ENCODE measurements around the gene GBF1.
"Not testable (repeated sequence)": the region's sequence is repeated elsewhere in the genome, so short reads cannot be mapped to it uniquely, and the experiment has no call there.

Gene GBF1

DNA sequence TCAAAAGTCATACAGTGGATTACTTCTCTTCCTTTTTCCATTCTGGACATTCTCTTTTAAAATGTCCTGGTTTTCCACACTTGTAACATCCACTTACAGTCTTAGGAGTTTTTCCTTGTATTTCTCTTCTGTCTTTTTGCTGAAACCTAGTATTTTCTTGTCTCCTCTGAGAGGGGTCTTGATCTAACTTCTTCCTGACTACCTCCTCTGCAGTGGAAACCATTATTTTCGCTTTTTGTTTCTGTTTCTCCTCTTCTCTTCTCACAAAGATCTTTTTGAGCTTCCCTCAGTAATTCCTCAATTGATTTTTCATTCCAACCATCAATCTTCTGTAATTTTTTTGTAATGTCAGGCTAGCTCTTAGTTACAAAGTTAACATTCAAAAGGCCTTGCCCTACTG, 42.9 kb upstream of the GBF1 start:
- Histone ChIP-seq H3K27me3 (ENCODE audit: control insufficient read depth, insufficient read depth, low read length) (no peaks in the 10 kb centered on the region), H2AFZ (no peak overlapping the region), H3K9me3 (ENCODE audit: control insufficient read depth, low read length) (no peaks in the 10 kb centered on the region), H3K36me3 (ENCODE audit: control insufficient read depth, insufficient read depth, low read length) (no peaks in the 10 kb centered on the region), H3K4me2 (ENCODE audit: low read length) (no peak overlapping the region), H3K79me2 (no peaks in the 10 kb centered on the region), H3K4me3 (ENCODE audit: low read depth, low read length) (no peak overlapping the region), H3K9ac (no peak overlapping the region), H3K4me1 (peaks cover 11% of the 10 kb centered on the region), H3K27ac (no peak overlapping the region)
- TF ChIP-seq, protein P1, sequence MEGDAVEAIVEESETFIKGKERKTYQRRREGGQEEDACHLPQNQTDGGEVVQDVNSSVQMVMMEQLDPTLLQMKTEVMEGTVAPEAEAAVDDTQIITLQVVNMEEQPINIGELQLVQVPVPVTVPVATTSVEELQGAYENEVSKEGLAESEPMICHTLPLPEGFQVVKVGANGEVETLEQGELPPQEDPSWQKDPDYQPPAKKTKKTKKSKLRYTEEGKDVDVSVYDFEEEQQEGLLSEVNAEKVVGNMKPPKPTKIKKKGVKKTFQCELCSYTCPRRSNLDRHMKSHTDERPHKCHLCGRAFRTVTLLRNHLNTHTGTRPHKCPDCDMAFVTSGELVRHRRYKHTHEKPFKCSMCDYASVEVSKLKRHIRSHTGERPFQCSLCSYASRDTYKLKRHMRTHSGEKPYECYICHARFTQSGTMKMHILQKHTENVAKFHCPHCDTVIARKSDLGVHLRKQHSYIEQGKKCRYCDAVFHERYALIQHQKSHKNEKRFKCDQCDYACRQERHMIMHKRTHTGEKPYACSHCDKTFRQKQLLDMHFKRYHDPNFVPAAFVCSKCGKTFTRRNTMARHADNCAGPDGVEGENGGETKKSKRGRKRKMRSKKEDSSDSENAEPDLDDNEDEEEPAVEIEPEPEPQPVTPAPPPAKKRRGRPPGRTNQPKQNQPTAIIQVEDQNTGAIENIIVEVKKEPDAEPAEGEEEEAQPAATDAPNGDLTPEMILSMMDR (IDR thresholded peaks at IDR 0.05) = no peak

DNA sequence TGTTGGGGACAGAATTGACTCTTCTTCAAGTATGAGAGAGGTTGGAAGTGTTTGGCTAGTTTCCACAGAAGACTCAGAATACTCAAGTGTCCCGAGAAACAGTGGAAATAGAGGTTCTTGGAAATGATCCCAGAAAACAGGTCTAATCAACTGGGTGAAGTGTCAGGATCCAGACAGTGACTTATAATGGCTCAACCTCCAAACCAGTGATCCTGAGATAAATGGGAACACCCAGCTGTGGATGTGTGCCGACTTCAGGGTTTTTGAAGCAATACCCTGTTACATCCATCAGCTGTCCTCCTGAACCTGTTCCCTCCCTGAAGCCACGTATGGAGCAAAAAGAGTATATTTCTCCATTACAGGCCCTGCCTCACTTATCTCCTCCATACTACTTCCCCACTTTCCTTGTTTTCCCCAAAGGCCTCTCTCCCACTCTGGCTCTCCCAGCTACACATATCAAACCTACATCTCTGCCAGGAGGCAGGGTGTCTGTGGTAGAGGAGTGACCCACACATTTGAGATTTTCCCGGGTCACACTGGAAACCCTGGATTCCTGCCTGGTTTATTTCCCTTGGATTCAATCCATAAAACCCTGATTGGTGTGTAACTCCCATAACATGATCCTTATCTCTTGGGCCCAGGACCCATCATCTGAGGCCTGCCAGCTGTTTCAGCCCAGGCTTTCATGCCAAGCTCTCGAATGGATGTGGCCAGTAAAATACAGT, 36.9 kb upstream of the GBF1 start:
- H3K4me1 ChIP-seq = peaks cover 17% of the 10 kb centered on the region
- H3K79me2 ChIP-seq = no peaks in the 10 kb centered on the region
- H3K27me3 ChIP-seq (ENCODE audit: control insufficient read depth, insufficient read depth, low read length) = no peaks in the 10 kb centered on the region
- H3K9me3 ChIP-seq (ENCODE audit: control insufficient read depth, low read length) = no peaks in the 10 kb centered on the region
- TF ChIP-seq, protein P1 (IDR thresholded peaks at IDR 0.05) = no peak
- no peak overlapping the region for H3K9ac ChIP-seq
- H2AFZ ChIP-seq = peak overlapping the region; percentile 51
- no peak overlapping the region for H3K4me3 ChIP-seq (ENCODE audit: low read depth, low read length)
- no peak overlapping the region for H3K4me2 ChIP-seq (ENCODE audit: low read length)
- H3K27ac ChIP-seq = peak overlapping the region; percentile 66
- no peaks in the 10 kb centered on the region for H3K36me3 ChIP-seq (ENCODE audit: control insufficient read depth, insufficient read depth, low read length)

DNA sequence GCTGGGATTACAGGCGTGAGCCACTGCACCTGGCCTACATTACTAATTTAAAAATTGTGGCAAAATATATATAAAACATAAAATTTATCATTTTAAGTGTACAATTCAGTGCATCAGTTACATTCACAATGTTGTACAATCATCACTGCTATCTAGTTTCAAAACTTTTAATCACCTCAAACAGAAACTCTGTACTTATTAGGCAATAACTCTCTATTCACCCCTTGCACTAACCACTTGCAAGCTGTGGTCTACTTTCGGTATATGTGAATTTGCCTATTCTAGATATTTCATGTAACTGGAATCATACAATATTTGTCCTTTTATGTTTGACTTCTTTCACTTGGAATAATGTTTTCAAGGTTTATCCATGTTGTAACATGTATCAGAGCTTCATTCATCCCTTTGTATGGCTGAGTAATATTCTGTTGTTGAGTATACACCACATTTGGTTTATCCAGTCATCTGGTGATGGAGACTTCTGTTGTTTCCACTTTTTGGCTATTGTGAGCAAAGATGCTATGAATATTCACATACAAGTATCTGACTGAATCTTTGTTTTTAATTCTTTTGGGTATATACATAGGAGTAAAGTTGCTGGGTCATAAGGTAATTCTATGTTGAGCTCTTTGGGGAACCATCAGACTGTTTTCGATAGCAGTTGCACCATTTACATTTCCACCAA, 33.6 kb upstream of the GBF1 start:
- Histone ChIP-seq H3K4me2 (ENCODE audit: low read length) (no peak overlapping the region), H3K9ac (no peak overlapping the region), H3K4me1 (peaks cover 17% of the 10 kb centered on the region), H3K27me3 (ENCODE audit: control insufficient read depth, insufficient read depth, low read length) (no peaks in the 10 kb centered on the region), H3K36me3 (ENCODE audit: control insufficient read depth, insufficient read depth, low read length) (no peaks in the 10 kb centered on the region), H2AFZ (no peak overlapping the region), H3K9me3 (ENCODE audit: control insufficient read depth, low read length) (no peaks in the 10 kb centered on the region), H3K27ac (no peak overlapping the region), H3K79me2 (no peaks in the 10 kb centered on the region), H3K4me3 (ENCODE audit: low read depth, low read length) (no peak overlapping the region)
- TF ChIP-seq, protein P1 (IDR thresholded peaks at IDR 0.05) = no peak

DNA sequence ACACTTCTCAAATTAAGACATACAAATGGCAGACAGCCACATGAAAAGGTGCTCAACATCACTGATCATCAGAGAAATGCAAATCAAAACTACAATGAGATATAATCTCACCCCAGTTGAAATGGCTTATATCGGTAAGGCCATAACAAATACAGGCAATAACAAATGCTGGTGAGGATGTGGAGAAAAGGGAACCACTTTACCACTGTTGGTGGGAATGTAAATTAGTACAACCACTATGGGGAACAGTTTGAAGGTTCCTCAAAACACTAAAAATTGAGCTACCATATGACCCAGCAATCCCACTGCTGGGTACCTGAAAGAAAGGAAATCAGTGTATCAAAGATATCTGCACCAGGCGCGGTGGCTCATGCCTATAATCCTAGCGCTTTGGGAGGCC, 31.7 kb upstream of the GBF1 start:
- not testable (repeated sequence) for H3K4me3 ChIP-seq (ENCODE audit: low read depth, low read length); H3K36me3 ChIP-seq (ENCODE audit: control insufficient read depth, insufficient read depth, low read length); H3K27me3 ChIP-seq (ENCODE audit: control insufficient read depth, insufficient read depth, low read length); H3K27ac ChIP-seq; H3K9me3 ChIP-seq (ENCODE audit: control insufficient read depth, low read length); H3K4me2 ChIP-seq (ENCODE audit: low read length); H3K4me1 ChIP-seq; H3K79me2 ChIP-seq; H2AFZ ChIP-seq; H3K9ac ChIP-seq

DNA sequence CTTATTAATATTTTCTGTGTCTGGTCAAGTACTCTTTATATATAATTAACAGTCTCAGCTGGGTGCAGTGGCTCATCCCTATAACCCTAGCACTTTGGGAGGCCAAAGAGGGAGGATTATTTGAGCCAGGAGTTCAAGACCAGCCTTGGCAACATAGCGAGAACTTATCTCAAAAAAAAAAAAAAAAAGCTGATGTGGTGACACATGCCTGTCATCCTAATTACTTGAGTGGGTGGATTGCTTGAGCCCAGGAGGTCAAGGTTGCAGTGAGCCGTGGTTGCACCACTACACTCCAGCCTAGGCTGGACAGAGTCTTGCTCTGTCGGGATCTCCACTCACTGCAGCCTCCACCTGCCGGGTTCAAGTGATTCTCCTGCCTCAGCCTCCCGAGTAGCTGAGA, 26.0 kb upstream of the GBF1 start:
- Histone ChIP-seq H3K27ac (no peak overlapping the region), H3K79me2 (no peaks in the 10 kb centered on the region), H3K9ac (no peak overlapping the region), H3K36me3 (ENCODE audit: control insufficient read depth, insufficient read depth, low read length) (no peaks in the 10 kb centered on the region), H3K4me3 (ENCODE audit: low read depth, low read length) (no peak overlapping the region), H3K27me3 (ENCODE audit: control insufficient read depth, insufficient read depth, low read length) (no peaks in the 10 kb centered on the region), H3K9me3 (ENCODE audit: control insufficient read depth, low read length) (no peaks in the 10 kb centered on the region), H2AFZ (no peak overlapping the region), H3K4me2 (ENCODE audit: low read length) (no peak overlapping the region), H3K4me1 (no peaks in the 10 kb centered on the region)
- TF ChIP-seq, protein P1 (IDR thresholded peaks at IDR 0.05) = no peak
